GM12878 (cell line): ENCODE measurements around the gene CORO7. TPM values are rescaled to one million over a fixed set of nuclear protein-coding genes. Genes with fewer than 3 reads are reported as not detected.

Experiments used
- BMI1 ChIP-seq: fragments of 450-650 bp; IDR thresholded peaks from 2 replicates; pipeline ENCODE4 v1.6.1; 2016; ENCODE audit warnings: mild to moderate bottlenecking, moderate library complexity, borderline replicate concordance
- CBFB ChIP-seq: IDR thresholded peaks from 2 replicates; pipeline ENCODE4 v1.6.1; 2016; ENCODE audit warnings: antibody characterized with exemption, low read depth
- CEBPZ ChIP-seq: fragments of 150-350 bp; IDR thresholded peaks from 2 replicates; pipeline ENCODE4 v1.6.1; 2016; ENCODE audit warnings: low read depth, low read length
- DPF2 ChIP-seq: fragments of 450-650 bp; IDR thresholded peaks from 2 replicates; pipeline ENCODE4 v1.6.1; 2017; ENCODE audit warnings: mild to moderate bottlenecking
- EED ChIP-seq: sonication (generic); IDR thresholded peaks from 2 replicates; pipeline ENCODE4 v1.6.1; 2016; ENCODE audit warnings: antibody characterized with exemption, low read depth
- EZH2 ChIP-seq: IDR thresholded peaks from 2 replicates; pipeline ENCODE4 v1.6.1; 2012; ENCODE audit warnings: low read depth, mild to moderate bottlenecking, control low read depth, inconsistent platforms, low read length, borderline replicate concordance; ENCODE audit not compliant: control insufficient read depth
- HCFC1 ChIP-seq: fragments of 150-350 bp; IDR thresholded peaks from 2 replicates; pipeline ENCODE4 v1.6.1; 2014; ENCODE audit warnings: low read length
- IRF3 ChIP-seq: fragments of 450-650 bp; IDR thresholded peaks from 2 replicates; pipeline ENCODE4 v1.6.1; 2014; ENCODE audit warnings: mild to moderate bottlenecking
- NFXL1 ChIP-seq: fragments of 450-650 bp; IDR thresholded peaks from 2 replicates; pipeline ENCODE4 v1.6.1; 2017; ENCODE audit warnings: antibody characterized with exemption, mild to moderate bottlenecking, borderline replicate concordance
- POLR2A ChIP-seq: IDR thresholded peaks from 2 replicates; pipeline ENCODE4 v1.6.1; 2011; ENCODE audit warnings: low read depth, mild to moderate bottlenecking, low read length
- RAD21 ChIP-seq: IDR thresholded peaks from 2 replicates; pipeline ENCODE4 v1.6.1; 2011; ENCODE audit warnings: mild to moderate bottlenecking, low read depth, low read length, moderate library complexity; ENCODE audit not compliant: insufficient read depth
- SMARCA5 ChIP-seq: fragments of 450-650 bp; IDR thresholded peaks from 2 replicates; pipeline ENCODE4 v1.6.1; 2017; ENCODE audit warnings: mild to moderate bottlenecking
- SPI1 ChIP-seq: IDR thresholded peaks from 2 replicates; pipeline ENCODE4 v1.6.1; 2011; ENCODE audit warnings: low read depth, mild to moderate bottlenecking, low read length, moderate library complexity, borderline replicate concordance; ENCODE audit not compliant: insufficient read depth
- STAT3 ChIP-seq: IDR thresholded peaks from 2 replicates; pipeline ENCODE4 v1.6.1; 2011; ENCODE audit warnings: low read depth, low read length, improper control_type of control experiment
- TAF1 ChIP-seq: IDR thresholded peaks from 2 replicates; pipeline ENCODE4 v1.6.1; 2011; ENCODE audit warnings: mild to moderate bottlenecking, low read depth, low read length, borderline replicate concordance
- TCF12 ChIP-seq: IDR thresholded peaks from 2 replicates; pipeline ENCODE4 v1.6.1; 2011; ENCODE audit warnings: low read depth, mild to moderate bottlenecking, low read length
- TCF3 ChIP-seq: IDR thresholded peaks from 2 replicates; pipeline ENCODE4 v1.6.1; 2012; ENCODE audit warnings: low read depth, mild to moderate bottlenecking, low read length, borderline replicate concordance; ENCODE audit not compliant: insufficient read depth
- ZBTB4 ChIP-seq: fragments of 450-650 bp; formaldehyde crosslinking; IDR thresholded peaks from 2 replicates; pipeline ENCODE4 v1.4.0; 2022; ENCODE audit warnings: mild to moderate bottlenecking, moderate library complexity
- ZNF687 ChIP-seq: fragments of 450-650 bp; IDR thresholded peaks from 2 replicates; pipeline ENCODE4 v1.6.1; 2017; ENCODE audit warnings: mild to moderate bottlenecking, moderate library complexity
- ZZZ3 ChIP-seq: IDR thresholded peaks from 2 replicates; pipeline ENCODE4 v1.6.1; 2011; ENCODE audit warnings: low read depth; ENCODE audit not compliant: control insufficient read depth, insufficient read length
- polyA plus RNA-seq, 11 experiments: library from polyadenylated mRNA; depleted of rRNA in 4 of 11; unstranded in 6 of 11; stranded (reverse) in 5 of 11; fragments of >200 nt; fragmentation: Nextera tagmentation in 4 of 11; fragmentation: Illumina TruSeq in 1 of 11; extraction: Ambion mirVana in 4 of 11; extraction: Trizol in 1 of 11; gene quantifications; 1 replicate in 1 of 11; 2 replicates in 10 of 11; pipeline versions ENCODE4 v1.2.1 to v1.2.3, GENCODE V29; 2011 to 2016; ENCODE audit warnings: inconsistent platforms in 2 of 11, missing spikeins in 2 of 11, low read depth in 1 of 11
- total RNA-seq, 4 experiments: library from RNA; depleted of rRNA in 3 of 4; stranded (reverse); fragments of >200 nt in 3 of 4; fragmentation: Illumina TruSeq in 1 of 4; extraction: Trizol in 1 of 4; gene quantifications; 2 replicates each; pipeline versions ENCODE4 v1.2.1 to v1.2.3, GENCODE V29; 2013 to 2021

Gene CORO7
- total and polyA plus RNA-seq, 10 of the 15 experiments (the other 5 are each of a cell fraction or from before 2014, with no cell fraction given) = 0.64 to 89.2 (median 43.7) TPM

DNA sequence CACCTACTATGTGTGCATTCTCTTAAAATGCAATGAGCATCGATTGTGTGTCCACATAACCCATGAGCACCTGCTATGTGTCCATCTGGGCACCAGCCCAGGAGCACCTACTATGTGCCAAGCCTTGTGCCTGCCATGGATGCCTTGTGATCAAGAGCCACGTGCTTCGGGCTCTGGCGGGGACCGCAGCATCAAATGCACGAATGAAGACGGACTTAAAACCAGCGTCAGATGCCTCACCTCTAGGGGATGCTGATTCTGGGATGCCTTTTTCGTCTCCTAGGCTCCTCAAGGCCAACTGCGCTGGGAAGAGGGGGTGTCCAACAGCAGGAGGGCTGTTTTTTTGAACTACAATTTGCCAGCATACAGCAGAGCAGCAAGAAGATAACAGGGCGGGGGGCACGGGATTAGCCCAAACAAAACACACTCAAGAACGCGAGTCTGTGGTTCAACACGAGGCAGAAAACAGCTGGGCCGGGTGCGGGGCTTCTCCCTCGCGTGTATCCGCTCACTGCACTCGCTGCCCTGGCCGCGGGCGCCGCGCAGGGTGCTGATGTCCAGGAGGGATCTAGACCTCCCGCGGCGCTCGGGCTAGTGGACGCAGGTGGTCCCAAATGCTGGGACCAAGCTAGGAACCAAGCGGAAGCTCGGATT lies 101.7 kb downstream of the CORO7 start (continued):
- 0 out of 2 replicates have a peak, but pooled peaks have one; percentile 34 for TF ChIP-seq BMI1
- TF ChIP-seq TCF12 = no peak
- TF ChIP-seq SMARCA5 = no peak
- TF ChIP-seq DPF2 = peak; percentile 100
- TF ChIP-seq POLR2A = no peak
- no peak for TF ChIP-seq ZNF687
- TF ChIP-seq CEBPZ = no peak
- TF ChIP-seq ZZZ3 = no peak
- no peak for TF ChIP-seq EZH2
- TF ChIP-seq NFXL1 = no peak
- TF ChIP-seq EED = no peak
- TF ChIP-seq TCF3 = 0 out of 2 replicates have a peak, but pooled peaks have one; percentile 20
- TF ChIP-seq RAD21 = no peak
- no peak for TF ChIP-seq STAT3
- TF ChIP-seq HCFC1 = no peak
- TF ChIP-seq CBFB = no peak
- no peak for TF ChIP-seq ZBTB4 (CRISPR knock-in tag)
- TF ChIP-seq TAF1 = no peak
- no peak for TF ChIP-seq IRF3
- no peak for TF ChIP-seq SPI1
